ENCODE measurements around the gene TNRC18. TPM values are rescaled to one million over a fixed set of nuclear protein-coding genes. Genes with fewer than 3 reads are reported as not detected.

TNRC18 gene
- total and polyA plus RNA-seq, 9 of the 15 experiments (the other 6 are each of a cell fraction or from before 2014, with no cell fraction given), result 0.03 to 43.2 (median 18.0) TPM

DNA sequence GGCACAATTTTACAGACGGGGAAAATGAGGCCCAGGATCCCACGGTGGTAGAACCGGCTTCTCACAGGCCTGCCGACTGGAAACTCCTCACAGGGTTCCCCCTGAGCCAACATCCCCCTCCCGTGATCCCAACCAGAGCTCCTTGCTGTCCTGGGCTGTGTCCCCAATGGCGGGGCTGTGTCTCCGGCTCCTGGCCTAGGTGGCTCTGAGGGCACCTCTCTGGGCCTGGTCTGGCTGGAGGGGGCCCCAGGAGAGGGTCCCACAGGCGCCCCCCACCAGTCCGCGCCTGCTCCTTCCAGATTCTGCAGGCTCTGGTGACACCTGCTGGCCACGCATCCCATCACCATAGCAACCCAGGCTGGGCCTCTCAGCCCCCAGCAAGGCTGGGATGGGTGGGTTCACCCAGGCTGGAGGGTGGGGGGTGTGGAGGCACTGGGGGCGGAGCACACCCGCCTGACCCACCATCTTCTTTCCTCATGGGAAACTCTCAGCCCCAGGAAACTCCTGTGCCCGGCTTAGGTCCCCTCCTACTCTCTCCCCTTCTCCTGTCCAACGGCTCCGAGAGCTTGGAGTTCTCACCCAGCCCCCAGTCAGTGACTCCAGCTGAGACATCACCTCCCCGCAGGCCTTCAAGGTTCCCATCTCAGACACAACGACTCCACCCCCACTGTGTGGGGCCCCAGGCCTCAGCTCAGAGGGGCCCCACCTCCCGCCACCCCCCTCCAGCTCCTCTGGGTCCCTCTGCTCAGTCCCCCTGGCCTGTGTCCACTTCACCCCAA, 27.1 kb upstream of the TNRC18 start (continued):
- TF ChIP-seq, protein P1, sequence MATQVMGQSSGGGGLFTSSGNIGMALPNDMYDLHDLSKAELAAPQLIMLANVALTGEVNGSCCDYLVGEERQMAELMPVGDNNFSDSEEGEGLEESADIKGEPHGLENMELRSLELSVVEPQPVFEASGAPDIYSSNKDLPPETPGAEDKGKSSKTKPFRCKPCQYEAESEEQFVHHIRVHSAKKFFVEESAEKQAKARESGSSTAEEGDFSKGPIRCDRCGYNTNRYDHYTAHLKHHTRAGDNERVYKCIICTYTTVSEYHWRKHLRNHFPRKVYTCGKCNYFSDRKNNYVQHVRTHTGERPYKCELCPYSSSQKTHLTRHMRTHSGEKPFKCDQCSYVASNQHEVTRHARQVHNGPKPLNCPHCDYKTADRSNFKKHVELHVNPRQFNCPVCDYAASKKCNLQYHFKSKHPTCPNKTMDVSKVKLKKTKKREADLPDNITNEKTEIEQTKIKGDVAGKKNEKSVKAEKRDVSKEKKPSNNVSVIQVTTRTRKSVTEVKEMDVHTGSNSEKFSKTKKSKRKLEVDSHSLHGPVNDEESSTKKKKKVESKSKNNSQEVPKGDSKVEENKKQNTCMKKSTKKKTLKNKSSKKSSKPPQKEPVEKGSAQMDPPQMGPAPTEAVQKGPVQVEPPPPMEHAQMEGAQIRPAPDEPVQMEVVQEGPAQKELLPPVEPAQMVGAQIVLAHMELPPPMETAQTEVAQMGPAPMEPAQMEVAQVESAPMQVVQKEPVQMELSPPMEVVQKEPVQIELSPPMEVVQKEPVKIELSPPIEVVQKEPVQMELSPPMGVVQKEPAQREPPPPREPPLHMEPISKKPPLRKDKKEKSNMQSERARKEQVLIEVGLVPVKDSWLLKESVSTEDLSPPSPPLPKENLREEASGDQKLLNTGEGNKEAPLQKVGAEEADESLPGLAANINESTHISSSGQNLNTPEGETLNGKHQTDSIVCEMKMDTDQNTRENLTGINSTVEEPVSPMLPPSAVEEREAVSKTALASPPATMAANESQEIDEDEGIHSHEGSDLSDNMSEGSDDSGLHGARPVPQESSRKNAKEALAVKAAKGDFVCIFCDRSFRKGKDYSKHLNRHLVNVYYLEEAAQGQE (IDR thresholded peaks at IDR 0.05; ENCODE audit: borderline replicate concordance), result peak; percentile 87
- TF ChIP-seq, protein P1 (CRISPR knock-in tag; IDR thresholded peaks at IDR 0.05; ENCODE audit: low read depth), result no peak
- TF ChIP-seq, protein P2, sequence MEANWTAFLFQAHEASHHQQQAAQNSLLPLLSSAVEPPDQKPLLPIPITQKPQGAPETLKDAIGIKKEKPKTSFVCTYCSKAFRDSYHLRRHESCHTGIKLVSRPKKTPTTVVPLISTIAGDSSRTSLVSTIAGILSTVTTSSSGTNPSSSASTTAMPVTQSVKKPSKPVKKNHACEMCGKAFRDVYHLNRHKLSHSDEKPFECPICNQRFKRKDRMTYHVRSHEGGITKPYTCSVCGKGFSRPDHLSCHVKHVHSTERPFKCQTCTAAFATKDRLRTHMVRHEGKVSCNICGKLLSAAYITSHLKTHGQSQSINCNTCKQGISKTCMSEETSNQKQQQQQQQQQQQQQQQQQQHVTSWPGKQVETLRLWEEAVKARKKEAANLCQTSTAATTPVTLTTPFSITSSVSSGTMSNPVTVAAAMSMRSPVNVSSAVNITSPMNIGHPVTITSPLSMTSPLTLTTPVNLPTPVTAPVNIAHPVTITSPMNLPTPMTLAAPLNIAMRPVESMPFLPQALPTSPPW (CRISPR knock-in tag; IDR thresholded peaks at IDR 0.05), result peak; percentile 58
- TF ChIP-seq, protein P3, sequence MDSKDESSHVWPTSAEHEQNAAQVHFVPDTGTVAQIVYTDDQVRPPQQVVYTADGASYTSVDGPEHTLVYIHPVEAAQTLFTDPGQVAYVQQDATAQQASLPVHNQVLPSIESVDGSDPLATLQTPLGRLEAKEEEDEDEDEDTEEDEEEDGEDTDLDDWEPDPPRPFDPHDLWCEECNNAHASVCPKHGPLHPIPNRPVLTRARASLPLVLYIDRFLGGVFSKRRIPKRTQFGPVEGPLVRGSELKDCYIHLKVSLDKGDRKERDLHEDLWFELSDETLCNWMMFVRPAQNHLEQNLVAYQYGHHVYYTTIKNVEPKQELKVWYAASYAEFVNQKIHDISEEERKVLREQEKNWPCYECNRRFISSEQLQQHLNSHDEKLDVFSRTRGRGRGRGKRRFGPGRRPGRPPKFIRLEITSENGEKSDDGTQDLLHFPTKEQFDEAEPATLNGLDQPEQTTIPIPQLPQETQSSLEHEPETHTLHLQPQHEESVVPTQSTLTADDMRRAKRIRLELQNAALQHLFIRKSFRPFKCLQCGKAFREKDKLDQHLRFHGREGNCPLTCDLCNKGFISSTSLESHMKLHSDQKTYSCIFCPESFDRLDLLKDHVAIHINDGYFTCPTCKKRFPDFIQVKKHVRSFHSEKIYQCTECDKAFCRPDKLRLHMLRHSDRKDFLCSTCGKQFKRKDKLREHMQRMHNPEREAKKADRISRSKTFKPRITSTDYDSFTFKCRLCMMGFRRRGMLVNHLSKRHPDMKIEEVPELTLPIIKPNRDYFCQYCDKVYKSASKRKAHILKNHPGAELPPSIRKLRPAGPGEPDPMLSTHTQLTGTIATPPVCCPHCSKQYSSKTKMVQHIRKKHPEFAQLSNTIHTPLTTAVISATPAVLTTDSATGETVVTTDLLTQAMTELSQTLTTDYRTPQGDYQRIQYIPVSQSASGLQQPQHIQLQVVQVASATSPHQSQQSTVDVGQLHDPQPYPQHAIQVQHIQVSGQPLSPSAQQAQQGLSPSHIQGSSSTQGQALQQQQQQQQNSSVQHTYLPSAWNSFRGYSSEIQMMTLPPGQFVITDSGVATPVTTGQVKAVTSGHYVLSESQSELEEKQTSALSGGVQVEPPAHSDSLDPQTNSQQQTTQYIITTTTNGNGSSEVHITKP (IDR thresholded peaks at IDR 0.05; ENCODE audit: partially characterized antibody), result peak; percentile 66
- TF ChIP-seq ZNF263 (CRISPR knock-in tag; IDR thresholded peaks at IDR 0.05; ENCODE audit: borderline replicate concordance) (0 out of 2 replicates have a peak, but pooled peaks have one; percentile 25), MEF2A (IDR thresholded peaks at IDR 0.05; ENCODE audit: control insufficient read depth, low read depth, low read length) (no peak), JUND (IDR thresholded peaks at IDR 0.05; ENCODE audit: borderline replicate concordance, low read depth, low read length) (0 out of 2 replicates have a peak, but pooled peaks have one; percentile 7), JUND (tag; IDR thresholded peaks at IDR 0.05; ENCODE audit: borderline replicate concordance, low read depth, low read length) (no peak), MXI1 (IDR thresholded peaks at IDR 0.05; ENCODE audit: low read depth, low read length) (0 out of 2 replicates have a peak, but pooled peaks have one; percentile 35), BMI1 (IDR thresholded peaks at IDR 0.05; ENCODE audit: low read length) (peak; percentile 73), RFX1 (IDR thresholded peaks at IDR 0.05) (peak; percentile 96), RAD21 (CRISPR knock-in tag; conservative IDR thresholded peaks at IDR 0.05 in 1 of 2, IDR thresholded peaks at IDR 0.05 in 1 of 2) (peak; percentile 67 to 85)
